OCI-LY1 (cell line): ENCODE data around the gene TIRAP.
A peak's percentile ranks its signal among the peaks of the same experiment; 100 is the strongest.
"Not testable (repeated sequence)": the region's sequence is repeated elsewhere in the genome, so short reads cannot be mapped to it uniquely, and the experiment has no call there.

ENCODE experiments used
- H2AFZ ChIP-seq: fragments of 200-600 bp; sonication (generic), shearing (Covaris generic); 2 replicates; pipeline ENCODE4 v1.6.0; 2014; ENCODE audit warnings: antibody characterized with exemption, mild to moderate bottlenecking, low read length
- H3F3A ChIP-seq: fragments of 200-600 bp; sonication (generic), shearing (Covaris generic); 2 replicates; pipeline ENCODE4 v1.6.0; 2014; ENCODE audit warnings: mild to moderate bottlenecking, antibody characterized with exemption, low read length, moderate library complexity; ENCODE audit not compliant: insufficient read depth
- H3K27ac ChIP-seq: fragments of 200-600 bp; sonication (generic); 2 replicates; pipeline ENCODE4 v1.5.1; 2014; ENCODE audit warnings: low read length, mixed run types, mild to moderate bottlenecking, low read depth; ENCODE audit not compliant: poor library complexity, severe bottlenecking
- H3K27me3 ChIP-seq: fragments of 200-600 bp; sonication (generic); 2 replicates; pipeline ENCODE4 v1.6.0; 2014; ENCODE audit warnings: antibody characterized with exemption, mild to moderate bottlenecking, low read length, moderate library complexity; ENCODE audit not compliant: insufficient read depth
- H3K36me3 ChIP-seq: fragments of 200-600 bp; sonication (generic); 2 replicates; pipeline ENCODE4 v1.6.1; 2014; ENCODE audit warnings: mild to moderate bottlenecking, antibody characterized with exemption, low read length, moderate library complexity, mixed read lengths; ENCODE audit not compliant: insufficient read depth
- H3K4me1 ChIP-seq: fragments of 200-600 bp; sonication (generic); 2 replicates; pipeline ENCODE4 v1.5.1; 2014; ENCODE audit warnings: mild to moderate bottlenecking, low read length, moderate library complexity; ENCODE audit not compliant: insufficient read depth, severe bottlenecking
- H3K4me2 ChIP-seq: fragments of 200-600 bp; sonication (generic), shearing (Covaris generic); 2 replicates; pipeline ENCODE4 v1.6.1; 2014; ENCODE audit warnings: low read length
- H3K4me3 ChIP-seq: fragments of 200-600 bp; sonication (generic); 2 replicates; pipeline ENCODE4 v1.5.1; 2014; ENCODE audit warnings: low read length, low read depth, mild to moderate bottlenecking, mixed read lengths; ENCODE audit not compliant: poor library complexity, severe bottlenecking
- H3K79me2 ChIP-seq: fragments of 200-600 bp; shearing (Covaris generic); 2 replicates; pipeline ENCODE4 v1.6.1; 2016; ENCODE audit warnings: mixed run types, low read length, mixed read lengths; ENCODE audit not compliant: insufficient read depth
- H3K9ac ChIP-seq: fragments of 200-600 bp; sonication (generic), shearing (Covaris generic); 2 replicates; pipeline ENCODE4 v1.6.1; 2014; ENCODE audit warnings: mild to moderate bottlenecking, low read length, mixed read lengths
- H3K9me2 ChIP-seq: fragments of 200-600 bp; sonication (generic), shearing (Covaris generic); 2 replicates; pipeline ENCODE4 v1.6.1; 2014; ENCODE audit warnings: low read depth, mild to moderate bottlenecking, low read length, mixed read lengths
- H3K9me3 ChIP-seq: fragments of 200-600 bp; shearing (Covaris generic); 2 replicates; pipeline ENCODE4 v1.6.1; 2014; ENCODE audit warnings: low read length, mixed read lengths
- H4K20me1 ChIP-seq: fragments of 200-600 bp; sonication (generic), shearing (Covaris generic); 2 replicates; pipeline ENCODE4 v1.6.0; 2016; ENCODE audit warnings: mild to moderate bottlenecking, low read length; ENCODE audit not compliant: insufficient read depth
- EZH2 ChIP-seq: fragments of 200-600 bp; sonication (generic), shearing (Covaris generic); IDR thresholded peaks from 2 replicates; pipeline ENCODE4 v1.8.0; 2017; ENCODE audit warnings: borderline replicate concordance, mixed run types, mild to moderate bottlenecking, antibody characterized with exemption, low read length, moderate library complexity, mixed read lengths
- TF ChIP-seq, protein P1 (sequence below): fragments of 200-600 bp; sonication (generic), shearing (Covaris generic); IDR thresholded peaks from 2 replicates; pipeline ENCODE4 v1.5.1; 2017; ENCODE audit warnings: mild to moderate bottlenecking, antibody characterized with exemption, low read length, moderate library complexity, mixed read lengths

TIRAP gene

DNA sequence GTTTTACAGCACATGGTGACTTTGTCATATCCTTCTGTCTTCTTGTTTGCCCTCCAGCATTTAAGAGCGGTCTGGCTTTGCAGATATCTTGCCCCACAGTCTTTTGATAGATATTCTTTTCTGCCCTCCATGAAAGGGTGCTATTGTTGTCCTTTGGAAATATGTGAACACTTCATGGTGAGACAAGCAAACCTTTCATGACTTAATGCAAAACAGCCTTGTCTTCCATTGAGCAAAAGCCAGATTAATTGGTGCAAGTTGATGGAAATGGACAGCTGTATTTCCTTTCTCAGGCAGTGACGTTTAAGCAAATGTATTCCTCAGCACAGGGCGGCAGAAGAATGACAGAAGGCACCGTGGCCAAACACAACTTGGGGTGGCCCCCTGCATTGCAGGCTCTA lies 25.4 kb downstream of the TIRAP start:
- no peak for TF ChIP-seq EZH2
- TF ChIP-seq, protein P1, sequence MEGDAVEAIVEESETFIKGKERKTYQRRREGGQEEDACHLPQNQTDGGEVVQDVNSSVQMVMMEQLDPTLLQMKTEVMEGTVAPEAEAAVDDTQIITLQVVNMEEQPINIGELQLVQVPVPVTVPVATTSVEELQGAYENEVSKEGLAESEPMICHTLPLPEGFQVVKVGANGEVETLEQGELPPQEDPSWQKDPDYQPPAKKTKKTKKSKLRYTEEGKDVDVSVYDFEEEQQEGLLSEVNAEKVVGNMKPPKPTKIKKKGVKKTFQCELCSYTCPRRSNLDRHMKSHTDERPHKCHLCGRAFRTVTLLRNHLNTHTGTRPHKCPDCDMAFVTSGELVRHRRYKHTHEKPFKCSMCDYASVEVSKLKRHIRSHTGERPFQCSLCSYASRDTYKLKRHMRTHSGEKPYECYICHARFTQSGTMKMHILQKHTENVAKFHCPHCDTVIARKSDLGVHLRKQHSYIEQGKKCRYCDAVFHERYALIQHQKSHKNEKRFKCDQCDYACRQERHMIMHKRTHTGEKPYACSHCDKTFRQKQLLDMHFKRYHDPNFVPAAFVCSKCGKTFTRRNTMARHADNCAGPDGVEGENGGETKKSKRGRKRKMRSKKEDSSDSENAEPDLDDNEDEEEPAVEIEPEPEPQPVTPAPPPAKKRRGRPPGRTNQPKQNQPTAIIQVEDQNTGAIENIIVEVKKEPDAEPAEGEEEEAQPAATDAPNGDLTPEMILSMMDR = no peak
- Histone ChIP-seq H3F3A (no peaks in the 10 kb centered on the region), H3K9ac (no peak overlapping the region), H3K9me3 (no peaks in the 10 kb centered on the region), H4K20me1 (no peaks in the 10 kb centered on the region), H3K36me3 (peaks cover 48% of the 10 kb centered on the region), H3K4me1 (peaks cover 21% of the 10 kb centered on the region), H2AFZ (no peak overlapping the region), H3K27ac (no peak overlapping the region), H3K4me3 (no peak overlapping the region), H3K9me2 (no peaks in the 10 kb centered on the region), H3K79me2 (0 out of 2 replicates have a peak, but pooled peaks cover 6% of the 10 kb centered on the region), H3K4me2 (no peak overlapping the region), H3K27me3 (no peaks in the 10 kb centered on the region)

DNA sequence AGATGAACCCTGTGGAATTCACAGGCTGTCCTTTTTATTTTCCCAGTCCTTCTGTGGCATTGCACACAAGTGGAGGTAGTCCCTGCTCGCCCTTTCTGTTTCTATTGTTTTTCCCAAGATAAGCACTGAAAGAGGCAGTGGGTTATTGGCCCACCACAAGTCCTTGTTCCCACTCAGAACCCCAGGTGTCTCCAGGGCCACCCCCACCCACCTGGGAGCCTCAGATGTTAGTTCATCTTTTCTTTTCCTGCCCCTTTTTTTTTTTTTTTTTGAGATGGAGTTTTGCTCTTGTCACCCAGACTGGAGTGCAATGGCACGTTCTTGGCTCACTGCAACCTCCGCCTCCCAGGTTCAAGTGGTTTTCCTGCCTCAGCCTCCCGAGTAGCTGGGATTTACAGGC lies 25.9 kb downstream of the TIRAP start:
- H3K9ac ChIP-seq, H3K4me2 ChIP-seq, H2AFZ ChIP-seq, H3K79me2 ChIP-seq, H3K9me2 ChIP-seq, H3K4me3 ChIP-seq, H4K20me1 ChIP-seq, H3K27me3 ChIP-seq, H3K27ac ChIP-seq, H3F3A ChIP-seq, H3K9me3 ChIP-seq: not testable (repeated sequence)
- Histone ChIP-seq H3K36me3 (peaks cover 53% of the 10 kb centered on the region), H3K4me1 (peaks cover 17% of the 10 kb centered on the region)

DNA sequence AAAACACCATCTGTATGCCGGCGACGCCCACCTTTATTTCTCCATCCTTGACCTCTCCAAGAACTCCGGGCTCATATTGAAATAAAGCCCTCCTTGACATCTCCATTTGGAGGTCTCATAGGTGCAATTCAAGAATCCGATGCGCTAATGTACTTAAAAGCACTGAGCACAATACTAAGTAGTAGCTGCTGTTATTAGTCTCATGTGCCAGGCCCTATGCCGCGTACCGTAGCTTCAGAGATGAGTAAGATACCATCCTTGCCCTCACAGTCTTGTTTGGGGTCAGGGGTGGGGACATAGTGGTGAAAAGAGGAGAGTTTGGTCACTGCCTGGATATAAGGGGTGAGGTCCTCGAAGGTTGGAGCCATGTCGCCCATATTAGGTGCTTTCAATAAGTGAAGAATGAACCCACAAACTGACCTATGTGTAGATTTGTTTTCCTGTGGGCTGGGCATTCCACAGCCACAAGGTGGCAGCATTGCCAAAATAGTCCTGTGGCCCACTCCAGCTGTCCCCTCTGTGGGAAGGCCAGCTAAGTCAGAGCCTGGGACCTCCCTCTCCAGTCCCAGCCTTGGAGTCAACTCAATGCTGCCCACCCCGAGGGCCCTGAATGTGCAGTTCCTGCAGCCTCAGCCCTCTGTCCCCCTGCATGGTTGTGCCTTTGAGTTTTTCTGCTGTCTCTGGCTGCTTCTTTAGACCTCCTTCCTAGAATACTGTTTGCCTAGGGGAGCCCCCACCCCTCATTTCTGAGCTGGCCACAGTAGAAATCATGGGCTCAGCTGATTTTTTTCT lies 27.5 kb downstream of the TIRAP start:
- Histone ChIP-seq H3K36me3 (peaks cover 65% of the 10 kb centered on the region), H4K20me1 (no peaks in the 10 kb centered on the region), H3F3A (no peaks in the 10 kb centered on the region), H3K4me1 (peaks cover 12% of the 10 kb centered on the region), H2AFZ (no peak overlapping the region), H3K79me2 (no peaks in the 10 kb centered on the region), H3K9me3 (no peaks in the 10 kb centered on the region), H3K4me2 (no peak overlapping the region), H3K9me2 (no peaks in the 10 kb centered on the region), H3K9ac (no peak overlapping the region), H3K27ac (no peak overlapping the region), H3K27me3 (no peaks in the 10 kb centered on the region), H3K4me3 (no peak overlapping the region)
- TF ChIP-seq, protein P1 = peak; percentile 69
- TF ChIP-seq EZH2 = no peak

DNA sequence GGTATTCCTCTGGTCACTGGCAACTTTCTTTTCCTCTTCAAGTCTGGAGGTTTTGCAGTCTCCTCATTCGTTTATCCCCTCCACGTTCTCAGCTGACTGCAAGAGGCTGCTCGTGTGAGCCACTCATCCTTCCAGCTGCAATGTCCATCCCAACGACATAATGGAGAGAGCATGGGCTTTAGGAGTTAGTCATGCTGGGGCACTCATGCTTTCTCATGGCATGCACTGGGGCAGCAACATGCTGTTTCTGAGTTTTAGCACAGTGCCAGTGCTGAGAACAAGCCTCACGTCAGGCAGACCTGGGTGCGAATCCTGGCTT lies 28.1 kb downstream of the TIRAP start:
- H3K4me1 ChIP-seq = peaks cover 7% of the 10 kb centered on the region
- no peak overlapping the region for H3K4me2 ChIP-seq
- no peaks in the 10 kb centered on the region for H3K79me2 ChIP-seq
- no peak for TF ChIP-seq EZH2
- TF ChIP-seq, protein P1 = no peak
- no peak overlapping the region for H2AFZ ChIP-seq
- H3K4me3 ChIP-seq = no peak overlapping the region
- no peaks in the 10 kb centered on the region for H3K9me2 ChIP-seq
- no peaks in the 10 kb centered on the region for H3K9me3 ChIP-seq
- H3K9ac ChIP-seq = no peak overlapping the region
- H3K27ac ChIP-seq = no peak overlapping the region
- H3K27me3 ChIP-seq = no peaks in the 10 kb centered on the region
- H3F3A ChIP-seq = no peaks in the 10 kb centered on the region
- H3K36me3 ChIP-seq = peaks cover 70% of the 10 kb centered on the region
- H4K20me1 ChIP-seq = no peaks in the 10 kb centered on the region
